IMR-90 (cell line): ENCODE results near the gene DZIP3.

Experiments
- CEBPB ChIP-seq: IDR thresholded peaks from 2 replicates; pipeline ENCODE4 v1.6.1; 2012; ENCODE audit warnings: low read depth, low read length, improper control_type of control experiment
- TF ChIP-seq, protein P1 (sequence below): conservative IDR thresholded peaks from 2 replicates; pipeline ENCODE4 v1.5.1; 2012; ENCODE audit warnings: mild to moderate bottlenecking, low read depth, low read length, improper control_type of control experiment

DNA sequence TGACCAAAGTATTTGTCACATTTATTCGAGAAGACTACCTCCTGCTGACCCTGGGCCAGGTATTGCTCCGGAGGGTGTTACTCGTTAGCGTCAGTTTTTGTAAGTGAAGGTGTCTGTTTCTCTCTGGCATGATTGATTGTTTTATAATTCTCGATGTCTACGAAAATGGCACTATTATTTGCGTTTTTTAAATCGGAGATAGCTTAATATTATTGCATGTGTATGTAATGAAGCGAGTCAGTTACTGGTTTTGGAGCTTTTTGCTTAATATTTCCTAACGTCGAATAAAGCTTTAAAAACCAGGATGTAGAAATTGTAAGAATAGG, 439 bp downstream of the DZIP3 start:
- TF ChIP-seq, protein P1, sequence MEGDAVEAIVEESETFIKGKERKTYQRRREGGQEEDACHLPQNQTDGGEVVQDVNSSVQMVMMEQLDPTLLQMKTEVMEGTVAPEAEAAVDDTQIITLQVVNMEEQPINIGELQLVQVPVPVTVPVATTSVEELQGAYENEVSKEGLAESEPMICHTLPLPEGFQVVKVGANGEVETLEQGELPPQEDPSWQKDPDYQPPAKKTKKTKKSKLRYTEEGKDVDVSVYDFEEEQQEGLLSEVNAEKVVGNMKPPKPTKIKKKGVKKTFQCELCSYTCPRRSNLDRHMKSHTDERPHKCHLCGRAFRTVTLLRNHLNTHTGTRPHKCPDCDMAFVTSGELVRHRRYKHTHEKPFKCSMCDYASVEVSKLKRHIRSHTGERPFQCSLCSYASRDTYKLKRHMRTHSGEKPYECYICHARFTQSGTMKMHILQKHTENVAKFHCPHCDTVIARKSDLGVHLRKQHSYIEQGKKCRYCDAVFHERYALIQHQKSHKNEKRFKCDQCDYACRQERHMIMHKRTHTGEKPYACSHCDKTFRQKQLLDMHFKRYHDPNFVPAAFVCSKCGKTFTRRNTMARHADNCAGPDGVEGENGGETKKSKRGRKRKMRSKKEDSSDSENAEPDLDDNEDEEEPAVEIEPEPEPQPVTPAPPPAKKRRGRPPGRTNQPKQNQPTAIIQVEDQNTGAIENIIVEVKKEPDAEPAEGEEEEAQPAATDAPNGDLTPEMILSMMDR = no peak
- no peak for TF ChIP-seq CEBPB
